Limb (tissue), 2 donors: ENCODE measurements around the gene MYB.

Experiments used
- DNase-seq, 2 donors: peaks; one replicate each; pipeline ENCODE4 v3.0.0-alpha.2; 2016; ENCODE audit errors: extremely low spot score in 2 of 2

The MYB gene

DNA sequence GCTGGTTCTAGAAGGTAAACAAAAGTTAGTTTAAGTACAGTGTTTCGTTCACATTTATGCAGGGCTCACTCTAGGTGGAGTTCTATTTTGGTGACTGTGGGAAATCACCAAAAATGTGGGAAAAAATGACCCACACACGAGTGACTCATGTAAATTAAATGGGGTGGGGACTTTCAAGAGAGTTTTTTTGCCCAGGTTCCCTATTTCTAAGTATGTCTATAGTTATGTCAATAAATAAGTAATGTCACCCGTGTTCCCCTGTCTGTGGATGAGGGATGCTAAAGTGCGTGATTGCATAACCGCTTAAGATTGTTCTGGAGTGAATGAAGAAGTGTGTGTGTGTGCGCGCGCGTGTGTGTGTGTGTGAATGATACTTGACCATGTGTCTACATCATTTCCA, 69.1 kb downstream of the MYB start:
- no peak for DNase-seq

DNA sequence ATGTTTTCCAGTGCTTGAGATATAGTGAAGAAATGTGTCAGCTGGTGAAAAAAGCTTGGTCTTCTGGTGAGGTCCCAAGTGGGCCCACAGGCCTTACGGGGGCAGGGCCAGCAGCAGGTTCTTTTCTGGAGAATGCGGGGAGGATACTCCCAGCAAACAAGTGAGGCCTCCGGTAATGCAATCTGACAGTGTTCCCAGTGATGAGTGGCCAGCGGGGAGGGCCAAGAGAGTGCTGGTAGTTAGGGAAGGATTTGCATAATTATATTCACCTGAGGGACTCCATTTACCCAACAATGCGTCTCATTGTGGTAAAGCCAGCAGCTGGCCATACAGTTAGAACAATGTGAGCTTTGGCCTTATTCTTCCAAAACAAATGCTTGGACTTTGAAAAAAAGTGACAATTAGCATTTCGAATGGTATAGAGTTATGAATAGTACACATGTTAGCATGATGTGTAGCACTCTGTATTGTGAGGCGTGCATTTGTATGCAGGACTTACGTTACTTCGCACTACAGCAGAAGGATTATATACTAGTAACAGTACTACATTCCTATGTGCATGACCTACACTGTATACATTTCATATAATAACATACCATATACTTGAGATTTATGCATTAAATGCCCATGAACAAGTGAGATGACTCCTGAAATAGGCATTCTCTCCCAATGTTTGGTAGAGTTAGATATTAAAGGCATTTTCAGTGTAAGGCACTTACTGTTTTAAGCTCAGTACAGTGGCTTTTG, 69.8 kb downstream of the MYB start:
- DNase-seq: no peak

DNA sequence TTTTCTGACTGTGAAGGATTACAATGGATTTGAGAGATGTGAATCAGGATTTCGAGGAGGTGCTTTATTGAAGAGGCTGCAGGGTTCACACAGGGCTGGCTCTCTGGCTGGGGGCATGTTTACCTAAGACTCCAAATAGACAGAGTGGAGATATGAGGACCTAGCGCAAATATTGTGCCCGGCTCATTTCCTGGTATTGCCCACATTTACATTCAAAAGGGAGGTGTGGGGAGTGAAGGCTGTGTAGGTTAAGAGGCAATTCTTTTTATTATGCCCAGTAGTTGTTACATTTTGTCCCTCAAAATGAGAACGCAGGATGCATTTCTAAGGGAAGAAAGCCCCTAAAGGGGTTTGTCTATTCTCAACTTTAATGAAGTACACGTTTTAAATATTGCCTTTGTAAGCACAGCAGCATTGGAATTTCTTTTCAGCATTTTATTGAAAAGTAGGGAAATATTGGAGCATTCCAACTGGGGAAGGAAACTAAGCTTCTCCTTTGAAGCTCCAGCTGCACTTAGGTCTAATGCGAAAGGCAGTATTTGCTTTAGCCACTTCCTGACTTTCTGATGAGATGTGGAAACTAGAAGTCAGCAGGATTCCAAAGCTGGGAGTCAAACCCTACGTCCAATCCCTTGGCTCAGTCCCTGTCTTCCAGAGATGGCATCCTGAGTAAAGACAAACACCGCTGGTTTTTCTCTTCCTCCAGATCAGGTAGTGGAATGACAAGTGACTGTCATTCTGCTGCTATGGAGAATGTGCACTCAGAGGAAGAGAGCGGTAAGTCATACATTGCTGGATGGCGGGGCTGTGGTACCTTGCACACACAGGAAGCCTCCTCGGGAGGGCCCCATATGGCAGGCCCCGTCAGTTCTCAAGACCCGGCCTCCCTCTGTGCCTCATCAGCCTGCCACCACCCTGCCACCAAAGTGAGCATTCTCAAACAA, 70.7 kb downstream of the MYB start:
- DNase-seq: no peak

DNA sequence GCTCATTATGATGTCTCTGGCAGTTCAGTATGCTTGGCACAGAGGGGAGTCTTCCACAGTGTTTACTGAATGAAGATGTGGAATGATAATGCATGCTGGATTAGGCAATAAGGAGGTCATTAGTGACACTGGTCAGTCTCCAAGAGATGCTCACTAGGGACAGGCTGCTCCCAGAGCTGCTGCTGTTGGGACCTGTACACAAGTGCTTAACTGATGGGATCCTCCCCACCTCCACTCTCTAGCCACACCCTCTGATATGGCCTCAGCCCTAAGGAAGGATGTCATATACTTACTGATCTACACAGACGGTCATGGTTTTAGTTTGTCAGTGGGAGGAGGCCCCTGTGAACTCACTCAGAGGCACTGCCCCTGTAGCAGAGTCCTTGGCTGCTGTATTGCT, 73.4 kb downstream of the MYB start:
- DNase-seq: no peak

DNA sequence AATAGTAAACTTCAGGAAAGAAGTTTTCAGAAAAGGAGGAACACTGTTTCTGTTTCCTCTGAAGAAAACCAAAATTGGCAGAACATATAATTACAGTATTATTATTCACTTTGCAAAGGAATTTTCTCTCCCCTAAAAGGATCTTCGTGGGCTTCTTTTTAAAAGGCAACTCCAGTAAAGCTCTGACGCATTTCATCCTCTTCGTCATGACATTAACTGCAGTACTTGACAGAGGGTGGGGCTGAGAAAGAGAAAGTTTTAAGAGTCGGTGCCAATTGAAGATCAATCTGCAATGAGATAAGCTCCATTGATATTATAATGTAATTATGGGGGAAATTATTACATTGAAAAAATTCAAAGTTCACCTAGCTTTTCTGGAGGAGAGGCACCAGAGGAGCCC, 75.8 kb downstream of the MYB start:
- no peak for DNase-seq

DNA sequence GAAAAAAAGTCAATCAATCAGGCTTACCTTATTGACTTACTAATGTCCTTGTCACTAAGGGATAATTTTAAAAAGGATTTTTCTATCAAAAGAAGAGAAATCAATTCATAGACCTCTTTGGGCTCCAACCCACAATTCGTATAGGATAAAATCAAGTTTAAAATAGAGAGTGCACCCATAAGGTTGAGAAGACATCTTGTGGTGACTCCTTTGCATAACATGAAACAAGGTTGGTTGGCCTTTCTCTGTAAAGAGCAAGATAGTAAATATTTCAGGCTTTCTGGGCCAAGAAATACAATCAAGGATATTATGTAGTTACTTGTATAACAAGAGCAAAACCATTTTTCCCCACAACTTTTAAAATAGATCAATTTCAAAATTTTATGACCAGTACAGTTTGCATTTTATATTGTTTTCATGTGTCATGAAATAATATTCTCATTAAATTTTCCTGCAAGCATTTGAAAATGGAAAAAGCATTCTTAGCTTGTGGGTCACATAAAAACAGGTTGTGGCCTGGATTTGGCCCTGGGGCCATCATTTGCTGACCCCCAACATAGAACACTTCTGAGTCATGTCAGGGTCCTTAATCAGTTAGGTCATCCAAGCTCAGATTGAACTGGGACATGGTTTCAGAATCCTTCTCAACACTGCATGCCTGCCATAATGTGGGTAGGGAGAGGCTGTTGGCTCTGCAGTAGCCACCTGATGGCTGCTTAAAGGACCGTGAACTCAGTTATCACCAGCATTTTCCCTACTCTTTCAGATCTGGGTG, 76.7 kb downstream of the MYB start:
- no peak for DNase-seq

DNA sequence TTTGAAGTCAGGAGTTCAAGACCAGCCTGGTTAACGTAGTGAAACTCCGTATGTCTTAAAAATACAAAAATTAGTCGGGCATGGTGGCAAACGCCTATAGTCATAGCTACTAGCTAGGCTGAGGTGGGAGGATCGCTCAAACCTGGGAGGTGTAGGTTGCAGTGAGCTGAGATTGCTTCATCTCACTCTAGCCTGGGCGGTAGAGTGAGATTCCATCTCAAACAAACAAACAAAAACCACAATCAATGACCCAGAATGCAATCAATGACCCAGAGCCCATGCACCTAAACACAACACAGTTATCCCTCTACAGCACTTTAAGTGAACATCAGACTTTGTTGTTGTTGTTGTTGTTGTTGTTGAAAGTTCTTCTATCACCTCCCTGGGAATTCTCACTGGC, 77.9 kb downstream of the MYB start:
- no peak for DNase-seq

DNA sequence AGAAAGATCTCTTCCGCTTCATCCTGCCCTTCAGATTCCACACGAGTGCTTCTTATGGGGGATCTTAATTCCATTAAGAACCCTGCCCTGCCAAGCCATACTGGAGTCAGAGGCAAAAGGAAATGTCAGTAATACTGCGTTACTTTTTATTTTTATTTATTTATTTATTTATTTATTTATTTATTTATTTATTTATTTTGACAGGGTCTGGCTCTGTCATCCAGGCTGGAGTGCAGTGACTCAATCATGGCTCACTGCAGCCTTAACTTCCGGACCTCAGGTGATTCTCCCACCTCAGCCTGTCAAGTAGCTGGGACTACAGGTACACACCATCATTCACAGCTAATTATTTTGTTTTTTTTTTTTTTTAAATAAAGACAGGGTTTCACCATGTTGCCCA, 79.5 kb downstream of the MYB start:
- DNase-seq: no peak

DNA sequence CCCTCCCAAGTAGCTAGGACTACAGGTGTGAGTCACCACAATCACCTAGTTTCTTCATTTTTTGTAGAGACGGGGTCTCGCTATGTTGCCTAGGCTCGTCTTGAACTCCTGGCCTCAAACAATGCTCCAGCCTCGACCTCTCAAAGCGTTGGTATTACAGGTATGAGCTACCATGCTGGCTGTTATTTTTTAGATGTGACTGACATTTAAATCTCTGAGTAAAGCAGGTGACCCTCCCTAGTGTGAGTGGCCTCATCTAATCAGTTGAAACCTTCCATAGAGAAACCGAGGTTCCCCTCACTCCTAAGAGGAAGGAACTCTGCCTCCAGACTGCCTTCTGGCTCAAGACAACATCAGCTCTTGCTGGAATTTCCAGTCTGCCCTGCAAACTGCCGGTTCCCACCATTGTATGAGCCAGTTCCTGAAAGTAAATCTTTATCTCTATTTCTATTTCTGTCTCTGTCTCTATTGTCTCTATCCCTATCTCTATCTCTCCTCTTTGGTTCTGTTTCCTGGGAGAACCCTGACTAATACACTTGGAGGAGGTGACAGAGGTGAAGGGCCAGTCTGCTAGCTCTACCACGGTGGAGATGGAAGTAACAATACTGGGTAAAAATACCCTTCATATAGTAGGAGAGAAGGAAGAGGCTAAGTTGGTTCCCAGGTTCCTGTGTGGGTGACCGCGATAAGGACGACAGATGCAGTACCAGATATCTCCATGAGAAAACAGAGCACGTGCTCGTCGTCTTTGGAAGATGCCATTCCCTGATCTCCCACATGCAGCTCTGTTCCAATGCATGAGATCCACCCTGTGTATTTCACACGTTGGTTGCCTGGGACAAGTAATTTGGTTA, 81.0 kb downstream of the MYB start:
- no peak for DNase-seq

DNA sequence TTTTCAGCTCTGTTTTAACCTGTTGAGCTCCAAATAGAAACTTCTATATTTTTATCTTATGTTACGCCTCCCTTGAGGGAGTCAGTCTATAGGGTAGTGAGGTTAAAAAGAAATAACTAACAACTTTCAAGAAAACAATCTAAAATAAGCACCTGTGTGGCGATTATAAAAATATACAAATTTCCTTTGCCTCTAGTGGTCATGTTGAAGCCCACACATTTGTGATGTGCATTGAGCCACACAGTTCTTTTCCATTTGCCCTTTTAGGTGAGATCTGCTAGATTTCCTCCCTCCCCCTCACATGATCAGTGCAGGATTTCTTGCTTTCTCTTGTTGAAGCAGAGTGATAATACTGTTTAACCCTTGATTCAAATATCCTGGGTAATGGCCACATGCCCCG, 84.2 kb downstream of the MYB start:
- no peak for DNase-seq

DNA sequence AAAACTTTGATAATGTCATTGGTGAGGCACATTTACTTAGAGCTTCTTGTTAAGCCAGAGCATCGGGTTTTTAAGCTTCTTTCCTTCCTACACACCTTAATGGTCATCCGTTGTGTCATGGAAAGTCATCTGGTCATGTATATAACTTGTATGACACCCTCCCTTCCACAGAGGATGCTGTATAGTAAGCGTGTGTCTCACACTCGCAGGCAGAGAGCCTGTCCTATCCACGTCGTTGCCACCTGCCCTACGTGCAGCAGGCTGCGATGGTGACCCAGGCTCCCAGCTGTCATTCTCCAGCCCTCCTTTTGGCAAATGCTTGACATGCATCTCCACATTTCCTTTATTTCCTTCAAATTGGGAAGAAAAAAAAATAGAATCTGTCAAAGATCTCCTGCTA, 85.6 kb downstream of the MYB start:
- DNase-seq: no peak

DNA sequence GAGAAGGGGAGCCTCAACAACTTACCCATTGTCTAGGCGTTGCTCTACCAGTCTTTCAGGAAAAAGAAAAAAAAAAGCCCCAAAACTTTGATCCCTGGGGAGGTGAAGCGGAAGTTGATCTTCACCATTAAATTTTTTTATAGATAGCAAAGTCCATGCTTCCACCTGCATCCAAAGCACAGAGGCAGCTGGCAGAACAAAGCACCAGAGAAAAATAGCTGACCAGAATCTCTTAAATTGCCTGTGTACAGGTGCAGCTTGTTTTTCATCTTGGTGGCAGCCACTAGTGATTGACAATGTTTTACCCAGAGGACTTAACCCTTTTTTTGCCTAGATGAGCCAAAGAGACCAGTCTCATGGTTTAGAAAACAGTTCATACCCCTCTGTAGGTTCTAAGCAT, 86.0 kb downstream of the MYB start:
- no peak for DNase-seq

DNA sequence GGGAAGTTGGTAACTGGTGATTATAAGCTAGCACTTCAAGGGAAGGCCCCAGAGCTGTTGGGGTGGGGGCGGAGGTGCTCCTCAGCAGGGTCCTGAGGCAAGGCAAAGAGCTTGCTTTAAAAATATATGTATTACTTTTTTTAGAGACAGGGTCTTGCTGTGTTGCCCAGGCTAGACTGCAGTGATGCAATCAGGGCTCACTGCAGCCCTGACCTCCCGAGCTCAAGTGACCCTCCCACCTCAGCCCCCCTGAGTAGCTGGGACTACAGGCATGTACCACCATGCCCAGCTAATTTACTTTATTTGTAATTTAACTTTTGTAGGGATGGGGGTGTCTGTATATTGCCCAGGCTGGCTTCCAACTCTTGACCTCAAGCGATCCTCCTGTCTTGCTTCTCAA, 87.2 kb downstream of the MYB start:
- no peak for DNase-seq

DNA sequence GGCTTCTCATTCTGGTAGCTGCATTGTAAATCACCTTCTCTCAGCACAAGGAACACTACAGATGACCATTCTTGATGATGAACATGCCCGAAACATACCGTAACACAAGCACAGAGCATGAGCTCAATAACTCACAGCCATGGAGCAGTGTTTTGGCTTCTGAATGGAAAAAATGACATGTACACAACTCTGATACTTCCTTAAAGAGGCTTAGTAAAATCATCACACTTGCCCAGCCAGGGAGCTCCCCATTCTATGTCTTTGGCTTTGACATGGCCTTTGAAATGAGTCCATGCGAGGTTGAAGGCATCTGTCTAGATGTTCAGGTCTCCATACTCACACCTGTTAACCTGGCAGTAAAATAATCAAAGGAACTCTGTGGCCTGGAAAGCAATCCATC, 87.6 kb downstream of the MYB start:
- no peak for DNase-seq
